DMS79 treated with DMSO at 0.1 percent for 48 hours (cell line): ENCODE results near the gene SEC24B.
"Not testable (repeated sequence)": the region's sequence is repeated elsewhere in the genome, so short reads cannot be mapped to it uniquely, and the experiment has no call there.

ENCODE experiments used
- DNase-seq: peaks from one replicate; lab custom pipeline; 2025; lab: John Stamatoyannopoulos, UW

The SEC24B gene

GRCh38 chr4:109432696-109433095 is 919 bp upstream of the SEC24B start:
- no peak for DNase-seq

DNA sequence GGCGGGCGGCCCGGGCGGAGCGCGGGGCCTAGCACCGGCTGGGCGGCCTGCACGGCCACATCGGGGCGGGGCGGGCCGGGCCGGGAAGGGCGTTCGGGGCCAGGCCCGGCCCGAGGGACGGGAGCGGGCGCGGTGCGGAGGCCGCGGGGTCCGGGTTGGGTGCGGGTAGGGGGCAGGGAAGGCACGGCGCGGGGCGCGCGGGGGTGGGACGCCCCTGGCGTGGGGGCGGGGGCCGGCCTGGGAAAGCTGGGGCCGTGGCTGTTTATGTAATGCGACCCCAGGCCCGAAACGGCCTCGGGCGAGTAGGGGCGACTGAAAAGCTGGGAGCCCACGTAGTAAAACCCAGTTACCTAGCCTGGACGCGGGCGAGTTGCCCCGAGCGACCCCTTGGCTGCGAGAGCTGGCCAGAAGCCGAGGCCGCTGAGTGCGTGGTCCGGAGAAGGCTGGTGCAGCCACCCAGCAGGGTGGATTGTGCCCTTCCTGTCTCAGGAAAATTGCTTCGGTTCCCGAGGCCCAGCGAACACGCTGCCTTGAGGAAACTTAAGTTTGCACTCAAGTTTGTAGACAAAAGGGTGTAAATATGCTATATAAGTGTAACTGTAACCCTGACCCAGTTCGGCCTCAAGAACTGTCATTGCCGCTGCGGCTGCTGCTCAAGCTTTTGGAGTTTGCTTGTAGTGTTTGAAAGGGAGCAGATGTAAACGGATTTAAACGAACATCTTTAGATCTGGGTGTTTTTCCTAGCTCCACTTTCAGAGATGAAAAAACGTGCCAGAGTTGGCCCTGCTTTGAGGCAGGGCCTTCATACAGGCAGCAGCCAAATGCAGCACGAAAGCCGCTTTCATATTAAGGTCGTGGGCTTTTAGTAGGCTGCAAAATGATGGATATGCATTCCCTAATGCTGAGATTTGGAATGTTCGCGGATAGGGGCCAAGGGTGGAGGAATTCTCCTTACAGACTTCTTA is 674 bp downstream of the SEC24B start:
- DNase-seq, result no peak

GRCh38 chr4:109435635-109436034 is 2.0 kb downstream of the SEC24B start:
- DNase-seq, result no peak

- DNase-seq, result no peak
Measured at GRCh38 chr4:109436504-109436903, 2.9 kb downstream of the SEC24B start.

GRCh38 chr4:109440948-109441347 is 7.3 kb downstream of the SEC24B start:
- no peak for DNase-seq

DNA sequence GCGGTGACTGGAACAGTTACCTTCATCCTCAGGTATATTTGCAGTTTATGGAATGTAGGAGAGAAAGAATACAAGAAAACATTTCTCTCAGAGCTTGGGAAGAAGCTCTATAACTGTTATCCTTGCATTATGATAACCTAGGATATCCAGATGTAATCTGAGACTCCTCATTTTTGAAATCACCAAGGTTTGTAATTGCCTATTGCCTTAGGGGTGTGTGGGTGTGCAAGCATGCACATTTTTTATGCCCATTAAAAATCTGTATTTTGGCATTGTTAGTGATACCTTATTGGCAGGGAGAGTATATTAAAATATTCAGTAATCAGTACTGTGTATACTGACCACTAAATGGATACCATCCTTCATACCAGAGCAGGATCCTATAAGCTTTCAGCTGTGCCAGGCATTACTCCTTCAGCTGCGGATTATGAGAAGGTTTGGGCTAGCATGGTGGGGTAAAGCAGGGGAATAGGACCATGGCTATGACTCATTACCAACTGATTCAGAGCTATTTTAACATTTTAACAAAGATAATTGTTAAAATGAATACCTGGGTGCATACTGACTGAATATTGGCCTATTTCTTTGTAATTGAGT is 8.3 kb downstream of the SEC24B start:
- DNase-seq, result no peak

GRCh38 chr4:109444182-109444844 is 10.7 kb downstream of the SEC24B start:
- DNase-seq, result no peak

DNA sequence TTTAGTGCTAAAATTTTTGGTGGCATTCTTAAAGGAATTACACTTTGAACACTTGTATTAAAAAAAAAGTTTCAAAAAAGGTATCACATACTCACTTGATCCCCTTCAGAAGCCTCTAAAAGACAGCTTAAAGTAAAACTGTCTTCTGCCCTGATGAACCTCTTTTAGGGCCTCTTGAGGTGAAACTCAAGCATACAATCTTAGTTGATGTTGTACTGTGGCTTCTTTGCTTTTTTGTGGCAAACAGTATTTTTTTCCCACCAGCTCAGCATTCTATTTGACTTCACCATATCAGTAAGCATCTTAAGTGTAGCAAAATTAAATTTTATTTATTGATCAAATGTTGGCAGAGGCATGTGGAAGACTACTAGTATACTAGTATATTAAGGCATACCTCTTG is 13.7 kb downstream of the SEC24B start:
- no peak for DNase-seq

- no peak for DNase-seq
Measured at GRCh38 chr4:109451544-109452273, 18.1 kb downstream of the SEC24B start.

- not testable (repeated sequence) for DNase-seq
Measured at GRCh38 chr4:109453110-109453509, 19.5 kb downstream of the SEC24B start.

- DNase-seq, result no peak
Measured at GRCh38 chr4:109462297-109462696, 28.7 kb downstream of the SEC24B start.

DNA sequence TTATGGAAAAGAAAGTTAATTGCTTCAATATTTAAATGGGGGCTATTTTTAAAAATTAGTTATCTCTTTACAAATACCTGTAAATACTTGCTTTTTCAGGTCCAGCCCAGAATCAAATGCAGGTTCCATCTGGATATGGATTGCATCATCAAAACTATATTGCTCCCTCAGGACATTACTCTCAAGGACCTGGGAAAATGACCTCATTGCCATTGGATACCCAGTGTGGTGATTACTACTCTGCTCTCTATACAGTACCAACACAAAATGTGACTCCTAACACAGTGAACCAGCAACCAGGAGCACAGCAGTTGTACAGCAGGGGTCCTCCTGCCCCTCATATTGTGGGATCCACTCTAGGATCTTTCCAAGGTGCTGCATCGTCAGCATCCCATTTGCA is 29.2 kb downstream of the SEC24B start:
- no peak for DNase-seq

GRCh38 chr4:109465069-109465468 is 31.5 kb downstream of the SEC24B start:
- DNase-seq, result no peak

GRCh38 chr4:109469915-109470314 is 36.3 kb downstream of the SEC24B start:
- DNase-seq, result no peak

GRCh38 chr4:109472343-109472761 is 38.7 kb downstream of the SEC24B start:
- no peak for DNase-seq

GRCh38 chr4:109473824-109474223 is 40.2 kb downstream of the SEC24B start:
- no peak for DNase-seq

DNA sequence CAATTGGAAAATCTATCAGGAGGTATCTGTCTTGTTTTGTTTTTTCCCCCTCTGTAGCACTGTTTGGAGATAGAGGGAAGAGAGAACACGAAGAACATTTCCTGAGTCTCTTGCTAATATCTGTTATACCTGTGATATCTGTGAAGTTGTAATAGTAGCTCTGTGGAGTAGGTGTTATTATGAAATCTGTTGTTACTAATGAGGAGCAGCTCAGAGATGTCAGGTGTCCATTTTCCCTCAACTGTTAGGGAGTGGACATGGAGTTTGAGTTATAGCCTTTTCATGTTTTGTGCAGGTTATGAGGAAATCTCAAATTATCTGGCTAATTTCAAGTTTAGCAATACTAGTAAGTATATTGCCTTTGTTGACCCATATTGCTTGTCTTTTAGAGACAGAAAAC is 52.4 kb downstream of the SEC24B start:
- no peak for DNase-seq

- DNase-seq, result no peak
Measured at GRCh38 chr4:109494563-109494962, 60.9 kb downstream of the SEC24B start.

GRCh38 chr4:109495514-109495913 is 61.9 kb downstream of the SEC24B start:
- no peak for DNase-seq

DNA sequence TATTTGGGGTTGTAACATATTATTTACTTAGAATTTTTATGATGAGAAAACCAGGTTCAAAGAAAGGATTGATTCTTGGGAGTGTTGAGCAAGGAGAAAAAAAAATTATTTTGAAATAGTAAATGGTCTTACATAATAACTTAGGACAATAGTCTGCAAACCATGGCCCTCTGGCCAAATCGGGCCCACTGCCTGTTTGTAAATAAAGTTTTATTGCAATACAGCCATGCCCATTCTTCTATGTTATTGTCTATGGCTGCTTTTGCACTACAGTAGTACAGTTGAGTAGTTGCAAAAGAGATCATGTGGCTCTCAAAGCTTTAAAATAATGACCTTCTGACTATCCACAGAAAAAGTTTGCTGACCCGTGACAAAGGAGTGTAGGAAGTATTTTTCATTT is 63.3 kb downstream of the SEC24B start:
- DNase-seq, result no peak

GRCh38 chr4:109497511-109497910 is 63.9 kb downstream of the SEC24B start:
- no peak for DNase-seq

DNA sequence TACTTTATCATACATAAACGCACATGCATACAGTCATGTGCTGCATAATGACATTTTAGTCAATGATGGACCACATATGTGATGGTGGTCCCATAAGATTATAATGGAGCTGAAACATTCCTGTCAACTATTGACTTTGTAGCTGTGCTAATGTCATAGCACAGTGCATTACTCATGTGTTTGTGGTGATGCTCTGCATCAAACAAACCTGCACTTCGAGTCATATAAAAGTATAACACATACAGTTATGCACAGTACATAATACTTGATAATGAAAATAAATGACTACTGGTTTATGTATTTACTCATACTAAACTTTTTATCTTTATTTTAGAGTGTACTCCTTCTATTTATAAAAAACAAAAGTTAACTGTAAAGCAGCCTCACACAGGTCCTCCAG is 65.9 kb downstream of the SEC24B start:
- DNase-seq, result no peak
